ENCODE results near the gene ACADVL. TPM values are rescaled to one million over a fixed set of nuclear protein-coding genes. Genes with fewer than 3 reads are reported as not detected.

The ACADVL gene
- polyA plus RNA-seq, 1 donor from 2014 or later = 397 TPM

DNA sequence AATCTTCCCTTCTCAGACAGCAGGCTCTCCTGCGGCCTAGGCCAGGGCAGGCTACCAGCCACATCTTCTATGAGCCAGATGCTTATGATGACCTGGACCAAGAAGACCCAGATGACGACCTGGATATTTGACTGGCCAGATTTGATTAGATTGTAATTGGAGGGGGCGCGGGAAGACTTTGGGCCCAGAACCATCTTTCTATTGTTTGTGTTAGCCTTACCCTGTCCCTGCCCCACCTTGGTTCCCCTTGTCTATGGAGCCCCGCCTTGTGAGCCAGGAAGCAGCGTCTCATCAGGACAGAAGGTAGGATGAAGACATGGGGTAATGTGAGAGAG, 39.8 kb downstream of the ACADVL start:
- no peak overlapping the region for H3K27ac ChIP-seq (ENCODE audit: low read length)
- no peak overlapping the region for H3K4me3 ChIP-seq (ENCODE audit: low read length)
- H3K4me2 ChIP-seq (ENCODE audit: low read length) = no peak overlapping the region
- H4K20me1 ChIP-seq (ENCODE audit: insufficient read depth) = no peaks in the 10 kb centered on the region
- H3F3A ChIP-seq (ENCODE audit: insufficient read depth, low read length, poor library complexity, severe bottlenecking) = no peaks in the 10 kb centered on the region
- H3K9me2 ChIP-seq (ENCODE audit: insufficient read depth, low read length) = no peaks in the 10 kb centered on the region
- no peak overlapping the region for H3K9ac ChIP-seq (ENCODE audit: low read length)
- peaks cover 56% of the 10 kb centered on the region for H3K27me3 ChIP-seq (ENCODE audit: insufficient read depth, low read depth, low read length)
- H2AFZ ChIP-seq (ENCODE audit: low read depth, low read length) = no peak overlapping the region
- no peak for TF ChIP-seq EZH2 (IDR thresholded peaks at IDR 0.05; ENCODE audit: borderline replicate concordance, insufficient read depth, low read length, poor library complexity, severe bottlenecking)
- no peak for TF ChIP-seq TAF1 (IDR thresholded peaks at IDR 0.05; ENCODE audit: low read depth)
- TF ChIP-seq MXI1 (conservative IDR thresholded peaks at IDR 0.05; ENCODE audit: poor library complexity, severe bottlenecking) = no peak
- no peak for TF ChIP-seq EP300 (conservative IDR thresholded peaks at IDR 0.05; ENCODE audit: poor library complexity, severe bottlenecking)
- TF ChIP-seq RAD21 (conservative IDR thresholded peaks at IDR 0.05) = no peak
- no peak for TF ChIP-seq SMC3 (conservative IDR thresholded peaks at IDR 0.05; ENCODE audit: poor library complexity)
- TF ChIP-seq, protein P1, sequence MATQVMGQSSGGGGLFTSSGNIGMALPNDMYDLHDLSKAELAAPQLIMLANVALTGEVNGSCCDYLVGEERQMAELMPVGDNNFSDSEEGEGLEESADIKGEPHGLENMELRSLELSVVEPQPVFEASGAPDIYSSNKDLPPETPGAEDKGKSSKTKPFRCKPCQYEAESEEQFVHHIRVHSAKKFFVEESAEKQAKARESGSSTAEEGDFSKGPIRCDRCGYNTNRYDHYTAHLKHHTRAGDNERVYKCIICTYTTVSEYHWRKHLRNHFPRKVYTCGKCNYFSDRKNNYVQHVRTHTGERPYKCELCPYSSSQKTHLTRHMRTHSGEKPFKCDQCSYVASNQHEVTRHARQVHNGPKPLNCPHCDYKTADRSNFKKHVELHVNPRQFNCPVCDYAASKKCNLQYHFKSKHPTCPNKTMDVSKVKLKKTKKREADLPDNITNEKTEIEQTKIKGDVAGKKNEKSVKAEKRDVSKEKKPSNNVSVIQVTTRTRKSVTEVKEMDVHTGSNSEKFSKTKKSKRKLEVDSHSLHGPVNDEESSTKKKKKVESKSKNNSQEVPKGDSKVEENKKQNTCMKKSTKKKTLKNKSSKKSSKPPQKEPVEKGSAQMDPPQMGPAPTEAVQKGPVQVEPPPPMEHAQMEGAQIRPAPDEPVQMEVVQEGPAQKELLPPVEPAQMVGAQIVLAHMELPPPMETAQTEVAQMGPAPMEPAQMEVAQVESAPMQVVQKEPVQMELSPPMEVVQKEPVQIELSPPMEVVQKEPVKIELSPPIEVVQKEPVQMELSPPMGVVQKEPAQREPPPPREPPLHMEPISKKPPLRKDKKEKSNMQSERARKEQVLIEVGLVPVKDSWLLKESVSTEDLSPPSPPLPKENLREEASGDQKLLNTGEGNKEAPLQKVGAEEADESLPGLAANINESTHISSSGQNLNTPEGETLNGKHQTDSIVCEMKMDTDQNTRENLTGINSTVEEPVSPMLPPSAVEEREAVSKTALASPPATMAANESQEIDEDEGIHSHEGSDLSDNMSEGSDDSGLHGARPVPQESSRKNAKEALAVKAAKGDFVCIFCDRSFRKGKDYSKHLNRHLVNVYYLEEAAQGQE (IDR thresholded peaks at IDR 0.05; ENCODE audit: borderline replicate concordance) = no peak
- TF ChIP-seq POLR2AphosphoS5 (IDR thresholded peaks at IDR 0.05) = no peak
- no peak for TF ChIP-seq CTCF (IDR thresholded peaks at IDR 0.05; ENCODE audit: poor library complexity, severe bottlenecking)
- no peaks in the 10 kb centered on the region for H3K9me3 ChIP-seq (ENCODE audit: low read length)
- peaks cover 4% of the 10 kb centered on the region for H3K36me3 ChIP-seq (ENCODE audit: insufficient read depth, low read length)
- no peaks in the 10 kb centered on the region for H3K79me2 ChIP-seq (replicated peaks; ENCODE audit: insufficient read depth, low read length)

GRCh38 chr17:7260151-7260550, 40.4 kb downstream of the ACADVL start:
- no peak overlapping the region for H3K27ac ChIP-seq (ENCODE audit: low read length)
- no peak overlapping the region for H3K4me3 ChIP-seq (ENCODE audit: low read length)
- no peaks in the 10 kb centered on the region for H3K79me2 ChIP-seq (replicated peaks; ENCODE audit: insufficient read depth, low read length)
- no peaks in the 10 kb centered on the region for H3F3A ChIP-seq (ENCODE audit: insufficient read depth, low read length, poor library complexity, severe bottlenecking)
- H3K9me3 ChIP-seq (ENCODE audit: low read length) = no peaks in the 10 kb centered on the region
- H3K36me3 ChIP-seq (ENCODE audit: insufficient read depth, low read length) = peaks cover 4% of the 10 kb centered on the region
- no peaks in the 10 kb centered on the region for H3K9me2 ChIP-seq (ENCODE audit: insufficient read depth, low read length)
- peaks cover 56% of the 10 kb centered on the region for H3K27me3 ChIP-seq (ENCODE audit: insufficient read depth, low read depth, low read length)
- H3K4me2 ChIP-seq (ENCODE audit: low read length) = no peak overlapping the region
- no peaks in the 10 kb centered on the region for H4K20me1 ChIP-seq (ENCODE audit: insufficient read depth)
- H2AFZ ChIP-seq (ENCODE audit: low read depth, low read length) = no peak overlapping the region
- TF ChIP-seq EZH2 (IDR thresholded peaks at IDR 0.05; ENCODE audit: borderline replicate concordance, insufficient read depth, low read length, poor library complexity, severe bottlenecking) (no peak), SMC3 (conservative IDR thresholded peaks at IDR 0.05; ENCODE audit: poor library complexity) (no peak), POLR2AphosphoS5 (IDR thresholded peaks at IDR 0.05) (no peak), MXI1 (conservative IDR thresholded peaks at IDR 0.05; ENCODE audit: poor library complexity, severe bottlenecking) (no peak), RAD21 (conservative IDR thresholded peaks at IDR 0.05) (no peak), TAF1 (IDR thresholded peaks at IDR 0.05; ENCODE audit: low read depth) (no peak), EP300 (conservative IDR thresholded peaks at IDR 0.05; ENCODE audit: poor library complexity, severe bottlenecking) (no peak)
- TF ChIP-seq, protein P1 (IDR thresholded peaks at IDR 0.05; ENCODE audit: borderline replicate concordance) = no peak
- no peak overlapping the region for H3K9ac ChIP-seq (ENCODE audit: low read length)
